GM04504 (cell line): ENCODE results near the gene WDR77.

ENCODE experiments used
- DNase-seq: peaks from one replicate; pipeline ENCODE4 v3.0.0-alpha.2; 2012; ENCODE audit warnings: low read depth

The WDR77 gene

DNA sequence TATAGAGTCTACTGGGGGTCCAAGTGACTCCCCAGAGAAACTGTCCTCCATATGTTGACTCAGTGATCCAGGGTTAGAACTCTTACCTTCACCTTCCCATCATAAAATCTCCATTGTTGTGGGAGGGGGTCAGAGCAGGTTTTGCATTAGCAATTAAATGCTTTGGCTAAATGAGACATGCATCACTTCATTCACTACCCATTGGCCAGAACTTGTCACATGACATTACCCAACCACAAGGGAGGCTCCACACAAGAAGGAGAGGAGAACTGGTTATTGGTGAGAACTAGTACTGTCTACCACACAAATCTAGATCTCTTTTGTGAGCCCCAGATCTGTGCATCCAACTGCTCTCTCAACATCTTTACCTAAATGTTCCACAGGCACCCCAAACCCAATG is 20.5 kb upstream of the WDR77 start:
- no peak for DNase-seq

DNA sequence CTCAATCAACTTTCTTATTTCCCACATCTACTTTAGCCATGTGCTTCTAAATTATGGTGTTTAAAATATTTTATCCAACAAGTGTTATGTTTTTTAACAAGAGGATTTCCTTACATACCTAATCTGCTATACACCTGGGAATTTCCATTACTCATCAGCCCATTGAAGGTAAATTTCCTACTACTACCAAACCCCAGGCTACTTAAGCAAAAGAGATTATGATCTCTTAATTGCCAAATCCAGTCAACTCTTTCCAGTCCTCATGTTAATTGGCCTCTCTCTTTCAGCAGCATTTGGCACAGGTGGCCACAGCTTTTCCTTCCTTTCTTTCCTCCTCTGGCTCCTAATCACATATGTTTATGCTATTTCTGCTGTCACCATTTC is 19.7 kb upstream of the WDR77 start:
- DNase-seq, result no peak

DNA sequence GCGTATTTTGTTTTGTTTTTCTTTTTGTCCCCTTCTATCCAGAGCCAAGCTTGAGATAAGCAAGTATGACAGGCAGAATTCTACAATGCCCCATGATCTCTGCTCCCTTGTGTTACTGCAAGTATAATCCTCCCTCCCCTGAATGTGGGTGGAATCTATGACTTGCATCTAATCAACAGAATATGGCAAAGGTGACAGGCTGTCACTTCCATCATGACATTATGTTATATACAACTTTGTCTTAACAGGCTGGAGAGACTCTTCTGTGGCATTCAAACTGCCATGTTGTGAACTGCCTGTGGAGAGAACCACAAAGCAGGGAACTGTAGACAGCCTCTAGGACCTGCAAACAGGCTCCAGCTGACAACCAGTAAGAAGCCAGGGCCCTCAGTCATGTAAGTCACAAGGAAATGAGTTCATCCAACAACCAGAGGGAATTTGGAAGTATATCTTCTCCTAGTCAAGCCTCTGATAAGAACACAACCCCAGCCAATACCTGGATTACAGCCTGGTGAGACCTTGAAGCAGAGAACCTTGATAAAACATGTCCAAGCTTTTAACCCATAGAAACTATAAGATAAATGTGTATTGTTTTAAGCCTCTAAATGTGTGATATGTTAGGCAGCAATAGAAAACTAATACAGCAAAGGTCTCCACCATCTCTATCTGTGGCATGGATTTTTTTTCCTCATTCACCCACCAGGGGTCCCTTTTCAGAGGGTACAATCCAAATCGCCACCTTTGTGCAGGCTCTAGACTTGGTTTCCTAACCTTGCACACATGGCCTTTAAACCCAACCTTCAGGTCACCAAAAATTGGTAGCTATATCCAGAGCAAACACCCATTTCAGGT is 19.0 kb upstream of the WDR77 start:
- no peak for DNase-seq

DNA sequence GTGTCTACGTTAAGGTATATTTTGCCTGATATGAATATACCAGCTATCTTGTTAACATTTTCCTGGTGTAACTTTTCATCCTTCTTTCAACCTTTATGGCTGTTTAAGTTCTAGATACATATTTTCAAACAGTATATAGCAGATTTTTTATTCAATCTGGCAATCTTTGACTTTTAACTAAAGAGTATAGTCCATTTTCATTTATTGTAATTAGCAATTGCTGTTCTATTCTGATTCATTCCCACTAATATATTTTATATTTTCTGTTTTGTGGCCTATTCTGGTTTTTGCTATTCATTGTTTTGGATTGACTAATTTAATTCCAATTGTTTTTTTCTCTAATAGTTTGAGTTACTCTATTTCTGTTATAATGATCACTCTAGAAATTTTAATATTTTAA is 17.4 kb upstream of the WDR77 start:
- no peak for DNase-seq

DNA sequence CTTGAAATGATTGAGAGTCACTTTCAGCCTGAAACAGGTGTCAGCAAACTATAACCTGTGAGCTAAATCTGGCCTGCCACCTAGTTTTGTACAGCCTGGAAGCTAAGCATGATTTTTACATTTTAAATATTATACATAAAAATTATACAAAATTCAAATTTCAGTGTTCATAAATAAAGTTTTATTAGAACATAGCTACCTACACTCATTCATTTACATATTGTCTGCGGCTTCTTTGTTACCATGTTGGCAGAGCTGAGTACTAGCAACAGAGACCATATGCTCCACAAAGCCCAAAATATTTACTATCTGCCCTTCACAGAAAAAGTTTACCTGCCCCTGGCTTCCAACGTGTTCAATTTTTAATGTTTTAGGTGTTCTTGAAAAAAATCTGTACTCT is 16.7 kb upstream of the WDR77 start:
- no peak for DNase-seq

DNA sequence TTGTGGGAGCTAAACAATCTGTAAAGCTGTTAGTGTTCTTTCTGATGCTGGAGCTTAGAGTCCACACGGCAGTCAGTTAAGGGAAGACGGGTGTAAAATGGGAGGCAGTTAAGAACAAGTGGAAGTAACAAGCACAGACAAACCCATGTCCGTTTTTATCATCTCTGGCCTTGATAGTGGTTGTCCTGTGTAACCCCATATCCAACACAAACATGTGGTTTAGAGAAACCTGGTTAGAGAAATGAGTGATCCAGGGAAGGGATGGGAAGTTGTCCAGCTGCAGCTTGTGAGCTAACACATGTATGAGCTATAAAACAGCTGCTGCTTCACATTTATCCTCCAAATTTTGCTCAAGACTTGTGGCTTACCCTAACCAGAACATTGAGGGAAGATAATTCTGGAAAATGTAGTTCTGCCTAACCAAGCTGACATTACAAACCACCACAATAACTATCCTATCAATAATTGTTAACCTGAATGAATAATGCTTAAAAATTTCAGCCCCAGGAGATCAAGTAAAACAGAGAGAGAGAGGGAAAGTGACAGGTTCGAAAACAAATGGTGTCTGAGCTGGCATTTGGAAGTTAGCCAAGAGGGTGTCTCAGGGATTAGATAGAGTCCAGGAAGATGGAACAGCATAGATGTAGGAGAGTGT is 14.1 kb upstream of the WDR77 start:
- no peak for DNase-seq

DNA sequence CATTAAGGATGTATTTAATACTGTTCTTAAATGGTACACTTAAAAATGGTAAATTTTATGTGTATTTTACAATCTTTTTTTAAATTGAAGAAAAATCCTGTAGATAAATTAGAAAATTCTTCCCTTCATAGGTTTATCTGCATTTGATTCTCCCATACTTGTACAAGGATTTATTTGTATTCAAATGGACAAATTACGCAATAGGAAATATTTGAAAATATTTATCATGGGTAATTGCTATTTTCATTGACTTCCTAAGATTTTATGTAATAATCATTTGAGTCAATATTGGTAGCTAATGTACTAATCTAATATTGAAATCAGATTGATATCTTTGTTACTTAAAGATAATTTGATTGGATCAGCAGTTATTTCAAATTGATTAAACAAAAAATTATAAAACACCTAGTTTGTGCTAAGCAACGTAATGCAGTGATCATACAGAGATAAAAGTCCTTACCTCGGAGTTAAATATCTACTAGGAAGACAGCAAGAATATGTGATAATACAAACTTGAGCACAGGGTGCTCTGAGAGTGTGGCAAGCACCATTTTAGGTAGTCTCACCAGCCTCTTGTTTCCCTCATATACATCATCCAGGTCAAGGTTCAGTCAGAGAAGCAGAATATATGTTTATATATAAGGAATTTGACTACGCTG is 13.4 kb upstream of the WDR77 start:
- no peak for DNase-seq

DNA sequence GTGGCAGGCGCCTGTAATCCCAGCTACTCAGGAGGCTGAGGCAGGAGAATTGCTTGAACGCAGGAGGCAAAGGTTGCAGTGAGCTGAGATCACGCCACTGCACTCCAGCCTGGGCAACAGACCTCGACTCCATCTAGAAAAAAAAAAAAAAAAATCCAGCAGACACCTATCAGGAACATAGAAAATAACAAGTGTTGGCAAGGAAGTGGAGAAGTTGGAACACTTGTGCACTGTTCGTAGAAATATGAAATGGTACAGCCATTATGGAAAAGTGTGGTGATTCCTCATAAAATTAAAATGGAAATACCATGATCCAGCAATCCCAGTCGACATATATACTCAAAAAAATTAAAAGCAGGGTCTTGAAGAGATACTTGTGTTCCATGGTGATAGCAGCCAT is 12.7 kb upstream of the WDR77 start:
- no peak for DNase-seq

DNA sequence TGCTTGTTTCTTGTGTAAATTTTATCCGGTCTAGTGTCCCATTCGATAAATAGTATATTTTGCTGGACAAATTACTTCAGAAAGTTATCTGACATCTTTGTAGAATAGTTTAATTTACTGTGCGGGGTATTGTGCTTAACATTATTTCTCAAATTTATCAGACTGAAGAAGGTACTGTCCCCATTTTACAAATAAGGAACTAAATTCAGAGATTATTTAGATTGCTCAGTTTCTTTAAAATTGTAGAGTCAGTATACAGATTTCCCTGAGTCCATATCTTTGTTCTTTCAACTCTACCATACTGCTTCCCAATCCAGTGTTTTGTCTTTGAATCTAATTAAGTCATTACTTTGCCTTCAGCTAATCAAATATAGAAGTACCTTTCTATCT is 6.6 kb upstream of the WDR77 start:
- DNase-seq, result no peak

DNA sequence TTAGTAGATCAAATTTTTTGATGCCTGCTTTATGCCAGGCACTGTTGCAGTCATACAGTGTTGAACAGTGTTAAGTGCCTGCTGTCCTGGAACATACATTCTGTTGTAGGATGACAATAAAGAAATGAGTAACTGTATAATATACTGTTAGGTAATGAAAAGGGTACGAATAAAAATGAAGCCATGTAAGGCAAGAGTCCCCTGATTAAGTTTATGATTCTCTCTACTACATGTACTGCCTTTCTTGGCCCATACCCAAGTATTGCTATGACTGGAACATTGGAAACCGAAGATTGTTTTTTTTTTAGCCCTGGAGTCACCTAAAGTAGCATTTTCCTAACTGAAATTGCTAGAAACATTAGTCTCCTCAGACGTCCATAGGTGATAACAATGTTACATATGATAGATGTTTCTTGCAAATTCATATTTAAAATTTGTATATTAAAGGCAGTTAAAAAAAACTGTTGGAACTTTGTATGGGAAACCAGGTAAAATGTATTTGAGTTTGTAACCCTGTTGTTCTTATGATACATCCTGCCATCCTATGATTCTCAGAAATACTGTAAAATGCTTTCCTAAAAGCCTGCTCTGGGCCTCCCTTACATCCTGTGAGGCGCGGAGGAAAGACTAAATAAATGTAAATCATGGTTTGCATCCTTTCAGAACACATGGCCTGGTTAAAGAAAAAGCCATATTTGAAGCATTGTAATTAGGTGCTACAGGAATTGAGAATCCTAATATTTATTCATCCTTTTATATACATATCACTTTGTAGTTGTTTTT is 6.0 kb upstream of the WDR77 start:
- no peak for DNase-seq

DNA sequence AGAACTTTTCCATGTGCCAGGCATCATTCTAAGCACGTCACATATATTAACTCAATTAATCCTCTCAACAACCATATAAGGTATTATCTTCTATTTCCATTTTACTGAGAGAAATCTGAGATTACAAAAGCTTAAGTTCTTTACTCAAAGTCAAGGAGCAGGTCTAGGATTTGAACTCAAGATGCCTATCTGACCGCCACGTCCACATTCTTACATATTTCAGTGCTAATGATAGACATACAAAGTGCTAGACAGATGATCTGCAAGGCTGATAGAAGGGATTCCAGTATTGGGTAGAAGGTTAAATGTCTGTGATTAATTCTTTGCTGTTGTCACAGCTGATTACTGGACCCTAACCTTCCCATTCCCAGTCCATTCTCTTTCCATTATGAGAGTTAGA is 4.7 kb upstream of the WDR77 start:
- no peak for DNase-seq

DNA sequence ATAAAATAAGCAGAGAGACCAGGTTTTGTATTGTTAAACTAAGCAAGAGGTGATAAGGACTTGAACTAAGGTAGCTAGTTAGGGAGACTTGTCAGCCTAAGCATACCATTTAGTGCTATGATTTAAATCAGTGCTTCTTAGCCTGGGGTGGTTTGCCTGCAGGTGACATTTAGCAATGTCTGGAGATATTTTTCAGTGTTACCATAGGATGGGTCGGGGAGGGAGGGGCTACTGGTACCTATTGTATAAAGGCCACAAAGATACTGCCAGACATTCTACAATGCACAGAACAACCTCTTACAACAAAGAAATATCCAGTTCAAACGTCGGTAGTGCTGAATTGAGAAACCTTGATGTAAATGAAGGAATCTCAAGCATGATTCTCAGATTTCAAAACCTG is 3.5 kb upstream of the WDR77 start:
- DNase-seq, result no peak

DNA sequence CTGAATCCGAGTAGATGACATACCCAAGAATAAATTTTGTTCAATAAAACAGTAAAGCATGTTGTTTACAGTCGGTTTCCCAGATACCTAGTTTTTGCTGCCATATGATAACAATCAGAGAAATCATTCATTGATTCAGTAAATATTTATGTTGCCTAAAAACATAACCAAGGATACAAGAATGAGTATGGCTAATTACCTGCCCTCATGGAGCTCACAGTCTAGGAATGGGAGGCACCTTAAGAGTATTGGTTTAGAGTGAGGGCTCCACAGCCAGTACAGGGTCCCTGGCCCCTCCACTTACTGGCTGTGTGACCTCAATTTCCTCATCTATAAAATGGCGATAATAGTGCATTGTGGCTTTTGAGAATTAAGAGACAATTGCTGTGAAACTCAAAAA is 1.1 kb upstream of the WDR77 start:
- DNase-seq, result no peak

DNA sequence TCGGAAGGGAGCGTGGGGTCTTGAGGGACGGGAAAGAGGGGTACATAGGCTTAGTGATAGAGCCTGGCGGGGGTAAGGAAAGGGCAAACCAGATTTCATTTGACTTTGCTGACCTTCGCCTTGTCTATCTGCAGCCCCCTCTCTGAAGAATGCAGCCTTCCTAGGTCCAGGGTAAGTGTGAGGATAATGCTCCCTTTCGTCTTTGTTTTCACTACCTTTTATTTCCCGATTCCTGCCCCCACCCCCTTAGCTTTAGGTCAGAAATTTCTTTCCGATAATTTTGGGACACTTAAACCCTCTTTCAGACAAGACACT is 604 bp upstream of the WDR77 start:
- no peak for DNase-seq

DNA sequence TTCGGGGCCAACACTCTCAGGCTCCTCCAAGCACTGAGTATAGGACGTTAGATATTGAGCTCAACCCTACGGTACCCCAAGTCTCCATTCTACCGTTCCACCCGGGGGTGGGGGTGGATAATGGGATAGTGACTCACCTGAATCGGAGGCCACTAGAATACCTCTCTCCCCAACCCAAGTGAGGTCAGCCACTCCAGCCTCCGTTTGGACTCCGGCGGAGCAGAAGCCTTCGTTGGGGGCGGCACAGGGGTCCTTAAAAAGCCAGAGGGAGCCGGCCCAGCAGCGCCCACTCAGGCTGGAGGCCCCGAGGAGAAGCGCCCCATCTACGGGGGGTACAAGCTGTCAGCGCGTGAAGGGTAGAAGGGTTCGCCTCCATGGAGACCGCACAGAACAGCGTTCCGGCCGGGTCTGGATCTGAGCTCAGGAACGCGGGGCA is 556 bp downstream of the WDR77 start:
- no peak for DNase-seq

DNA sequence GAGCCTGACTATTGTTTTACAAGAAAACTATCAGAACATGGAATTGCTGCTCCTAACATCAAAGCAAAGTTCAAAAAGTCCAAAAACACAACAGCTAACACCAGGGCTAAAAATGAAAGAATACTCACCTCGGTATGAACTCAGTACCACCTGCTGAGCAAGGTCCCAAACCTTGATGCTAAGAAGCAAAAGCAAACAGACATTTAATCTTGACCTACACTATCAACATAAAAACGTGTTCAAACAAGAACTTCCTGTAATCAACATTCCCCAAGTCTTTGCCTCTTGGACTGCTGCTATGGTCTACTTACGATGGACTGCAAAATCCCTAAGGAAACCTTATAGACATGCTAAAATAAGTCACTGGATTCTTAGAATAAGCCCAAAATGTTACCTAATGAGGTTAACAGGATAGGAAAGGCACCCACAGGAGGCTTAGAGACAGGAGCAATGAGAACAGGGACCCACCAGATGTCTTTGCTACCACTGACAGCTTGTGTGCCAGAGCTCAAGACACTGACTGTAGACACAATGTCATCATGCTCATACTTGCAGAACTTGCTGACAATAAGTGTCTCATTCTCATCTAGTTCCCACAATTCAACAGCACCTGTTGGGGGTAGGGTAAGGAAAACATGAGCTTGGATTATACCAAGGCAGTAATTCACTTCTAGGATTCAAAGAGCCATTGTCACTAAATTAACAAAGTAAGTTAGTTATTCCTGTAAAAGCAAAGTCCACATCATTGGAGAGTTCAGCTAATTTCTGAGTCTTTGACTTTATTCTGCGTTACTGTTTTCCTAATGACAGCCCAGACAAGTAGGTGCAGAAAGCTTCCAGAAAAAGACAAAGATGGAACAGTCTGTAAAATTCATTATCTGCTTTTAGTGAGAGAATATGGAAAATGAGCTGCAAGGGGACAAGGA is 1.8 kb downstream of the WDR77 start:
- no peak for DNase-seq

DNA sequence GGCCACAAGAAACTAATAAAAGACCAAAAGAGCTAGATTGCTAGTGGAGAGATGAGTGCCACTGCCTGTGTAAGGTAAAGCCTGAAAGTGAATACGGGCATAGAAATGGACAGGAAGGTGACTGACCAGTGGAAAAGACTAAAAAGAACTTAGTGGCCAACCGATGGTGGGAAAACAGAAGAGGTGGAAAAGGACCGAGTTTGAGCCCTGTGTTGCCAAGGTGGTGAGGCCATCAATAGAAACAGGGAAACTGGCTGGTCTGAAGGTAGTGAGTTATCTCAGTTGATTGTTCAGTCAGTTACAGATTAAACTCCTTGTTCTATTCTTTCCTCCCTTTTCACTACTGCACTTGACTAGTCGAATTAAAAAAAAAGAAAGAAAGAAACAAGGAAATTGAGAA is 2.5 kb downstream of the WDR77 start:
- no peak for DNase-seq

DNA sequence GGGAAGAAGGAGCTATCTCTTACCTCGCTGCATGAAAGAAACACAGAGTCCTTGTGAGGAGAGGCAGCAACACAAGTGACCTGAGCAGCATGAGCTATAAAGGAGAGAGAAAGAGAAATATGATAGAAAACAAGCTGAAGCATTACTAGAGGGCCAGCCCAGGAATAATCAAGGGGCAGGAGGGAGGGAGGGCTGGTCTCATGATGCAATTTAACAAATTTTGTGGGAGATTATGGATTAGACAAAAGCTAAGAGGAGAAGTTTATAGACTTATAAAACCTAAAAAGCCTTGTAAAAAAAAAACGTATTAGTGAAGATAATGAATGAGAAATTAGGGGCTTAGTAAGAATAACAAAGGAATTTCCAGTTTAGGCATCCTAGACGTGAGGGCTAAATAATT is 5.0 kb downstream of the WDR77 start:
- no peak for DNase-seq

DNA sequence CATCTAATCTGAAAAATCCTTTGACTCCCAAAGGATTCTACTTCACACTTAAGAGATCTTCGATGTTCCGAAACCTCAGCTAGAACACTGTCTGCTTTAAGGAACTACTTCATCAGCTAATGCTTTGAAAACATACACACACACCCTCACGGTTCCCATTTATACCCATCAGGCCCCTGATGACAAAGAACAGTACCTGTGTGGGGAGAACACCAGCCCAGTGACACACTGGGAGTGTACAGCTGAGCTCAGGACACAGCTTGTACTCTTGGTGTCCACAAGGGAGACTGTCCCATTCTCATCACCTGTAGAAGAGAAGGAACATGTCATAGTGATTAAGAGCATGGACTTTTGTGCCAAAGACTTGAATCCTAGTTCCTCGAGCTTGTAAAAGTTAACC is 6.6 kb downstream of the WDR77 start:
- no peak for DNase-seq

DNA sequence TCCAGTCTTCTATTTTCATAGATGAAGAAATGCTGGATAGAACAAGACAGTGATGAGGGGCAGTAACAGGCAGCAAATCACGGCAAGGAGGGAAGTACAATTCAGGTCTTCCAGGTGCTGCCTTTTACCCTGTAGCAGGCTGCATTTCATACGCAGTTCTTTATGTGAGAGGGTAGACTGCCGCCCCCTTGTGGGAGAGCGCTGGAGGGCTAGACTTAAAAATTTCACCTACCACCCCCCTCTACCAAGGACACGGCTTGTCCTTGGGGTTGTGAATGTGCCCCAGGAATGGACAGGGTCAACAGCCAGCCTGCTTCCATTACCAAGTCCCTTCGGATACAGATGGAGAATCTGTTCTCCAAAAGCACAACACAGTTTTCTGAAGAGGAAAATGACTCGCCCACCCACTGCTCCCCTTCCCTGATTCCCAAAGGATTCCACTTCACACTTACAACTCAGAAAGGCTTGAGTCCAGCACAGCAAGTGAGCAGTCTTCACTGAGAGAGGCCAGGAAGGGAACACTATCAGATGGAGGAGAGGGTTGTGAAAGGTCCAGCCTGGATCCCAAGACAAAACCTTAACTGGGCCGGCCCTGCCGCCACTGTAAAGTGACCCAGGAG is 7.4 kb downstream of the WDR77 start:
- DNase-seq, result no peak
